GM19025 (cell line): ENCODE data around the gene SMC5.
"Not testable (repeated sequence)": the region's sequence is repeated elsewhere in the genome, so short reads cannot be mapped to it uniquely, and the experiment has no call there.

Experiments
- ATAC-seq: cut with Tn5 transposase; IDR thresholded peaks from one replicate; pipeline ENCODE4 v1.9.1; 2021; ENCODE audit warnings: mild to moderate bottlenecking, low read depth, moderate library complexity; ENCODE audit not compliant: unreplicated experiment

The SMC5 gene

GRCh38 chr9:70258692-70259511 is at the start of gene SMC5:
SMC5 (plus strand) TSS chr9:70258978; CDS start chr9:70259079, 101 bp downstream.
- ATAC-seq, result peak; percentile 77

- ATAC-seq, result no peak
Measured at GRCh38 chr9:70217029-70217428, 41.7 kb upstream of the SMC5 start.

- no peak for ATAC-seq
Measured at GRCh38 chr9:70218767-70219166, 40.0 kb upstream of the SMC5 start.

- no peak for ATAC-seq
Measured at GRCh38 chr9:70220216-70220615, 38.6 kb upstream of the SMC5 start.

GRCh38 chr9:70222354-70222753 is 36.4 kb upstream of the SMC5 start:
- no peak for ATAC-seq

- ATAC-seq, result no peak
Measured at GRCh38 chr9:70228118-70228517, 30.7 kb upstream of the SMC5 start.

GRCh38 chr9:70228611-70229010 is 30.2 kb upstream of the SMC5 start:
- ATAC-seq, result no peak

GRCh38 chr9:70229026-70229425 is 29.8 kb upstream of the SMC5 start:
- no peak for ATAC-seq

- no peak for ATAC-seq
Measured at GRCh38 chr9:70229579-70229978, 29.2 kb upstream of the SMC5 start.

- no peak for ATAC-seq
Measured at GRCh38 chr9:70232476-70232875, 26.3 kb upstream of the SMC5 start.

- not testable (repeated sequence) for ATAC-seq
Measured at GRCh38 chr9:70234208-70234607, 24.6 kb upstream of the SMC5 start.

GRCh38 chr9:70245952-70246351 is 12.8 kb upstream of the SMC5 start:
- not testable (repeated sequence) for ATAC-seq

- no peak for ATAC-seq
Measured at GRCh38 chr9:70250221-70250620, 8.6 kb upstream of the SMC5 start.

GRCh38 chr9:70255486-70255885 is 3.3 kb upstream of the SMC5 start:
- ATAC-seq, result no peak

GRCh38 chr9:70256123-70256551 is 2.6 kb upstream of the SMC5 start:
- ATAC-seq, result no peak

- no peak for ATAC-seq
Measured at GRCh38 chr9:70257502-70257901, 1.3 kb upstream of the SMC5 start.

GRCh38 chr9:70257991-70258691 is 637 bp upstream of the SMC5 start:
- ATAC-seq, result peak; percentile 43

GRCh38 chr9:70259512-70259802 is 679 bp downstream of the SMC5 start:
- ATAC-seq, result no peak

GRCh38 chr9:70260007-70260443 is 1.2 kb downstream of the SMC5 start:
- ATAC-seq, result no peak

GRCh38 chr9:70260606-70261005 is 1.8 kb downstream of the SMC5 start:
- no peak for ATAC-seq

- no peak for ATAC-seq
Measured at GRCh38 chr9:70261131-70261870, 2.5 kb downstream of the SMC5 start.
